ENCODE measurements around the gene ART3.

DNA sequence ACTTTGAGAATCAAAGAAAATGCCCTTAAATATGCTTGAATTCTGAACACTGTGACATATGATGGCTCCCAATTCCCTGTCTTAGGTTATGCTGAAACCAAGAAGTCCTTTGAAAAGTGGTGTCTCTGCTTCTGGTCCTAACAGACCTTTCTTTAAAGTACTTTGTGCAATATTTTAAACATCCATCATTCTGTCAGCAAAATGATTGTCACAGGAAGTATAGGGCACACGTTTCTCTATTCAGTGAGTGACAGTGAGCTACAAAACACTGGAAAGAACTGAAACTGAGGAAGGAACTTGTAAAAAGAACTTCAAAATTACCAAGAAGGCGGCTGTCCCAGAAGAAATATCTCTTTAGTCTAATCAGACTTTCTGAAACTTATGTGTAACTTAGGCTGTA is 85.8 kb downstream of the ART3 start:
- TF ChIP-seq, protein P1, sequence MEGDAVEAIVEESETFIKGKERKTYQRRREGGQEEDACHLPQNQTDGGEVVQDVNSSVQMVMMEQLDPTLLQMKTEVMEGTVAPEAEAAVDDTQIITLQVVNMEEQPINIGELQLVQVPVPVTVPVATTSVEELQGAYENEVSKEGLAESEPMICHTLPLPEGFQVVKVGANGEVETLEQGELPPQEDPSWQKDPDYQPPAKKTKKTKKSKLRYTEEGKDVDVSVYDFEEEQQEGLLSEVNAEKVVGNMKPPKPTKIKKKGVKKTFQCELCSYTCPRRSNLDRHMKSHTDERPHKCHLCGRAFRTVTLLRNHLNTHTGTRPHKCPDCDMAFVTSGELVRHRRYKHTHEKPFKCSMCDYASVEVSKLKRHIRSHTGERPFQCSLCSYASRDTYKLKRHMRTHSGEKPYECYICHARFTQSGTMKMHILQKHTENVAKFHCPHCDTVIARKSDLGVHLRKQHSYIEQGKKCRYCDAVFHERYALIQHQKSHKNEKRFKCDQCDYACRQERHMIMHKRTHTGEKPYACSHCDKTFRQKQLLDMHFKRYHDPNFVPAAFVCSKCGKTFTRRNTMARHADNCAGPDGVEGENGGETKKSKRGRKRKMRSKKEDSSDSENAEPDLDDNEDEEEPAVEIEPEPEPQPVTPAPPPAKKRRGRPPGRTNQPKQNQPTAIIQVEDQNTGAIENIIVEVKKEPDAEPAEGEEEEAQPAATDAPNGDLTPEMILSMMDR (optimal IDR thresholded peaks at IDR 0.05 in 1 of 3, IDR thresholded peaks at IDR 0.05 in 1 of 3, conservative IDR thresholded peaks at IDR 0.05 in 1 of 3; ENCODE audit: extremely low read depth in 1 of 3, insufficient read depth in 2 of 3, low read length in 3 of 3) = no peak
- no peak for TF ChIP-seq EZH2 (IDR thresholded peaks at IDR 0.05; ENCODE audit: low read length)
